Activated naive CD4-positive, alpha-beta T cell treated with anti-CD3 and anti-CD28 coated beads, Interleukin-2, amount 50 U/mL, for 24 hours (primary cell): ENCODE data around the gene CCR4.
"Not testable (repeated sequence)": the region's sequence is repeated elsewhere in the genome, so short reads cannot be mapped to it uniquely, and the experiment has no call there.

Source experiments
- H3K27ac Mint-ChIP-seq: one replicate; pipeline ENCODE4 v1.8.0; 2021; ENCODE audit warnings: mild to moderate bottlenecking, mixed read lengths
- H3K27me3 Mint-ChIP-seq: one replicate; pipeline ENCODE4 v1.8.0; 2021; ENCODE audit warnings: mixed read lengths
- H3K36me3 Mint-ChIP-seq: one replicate; pipeline ENCODE4 v1.8.0; 2021; ENCODE audit warnings: mixed read lengths
- H3K4me1 Mint-ChIP-seq: one replicate; pipeline ENCODE4 v1.8.0; 2021; ENCODE audit warnings: mixed read lengths
- H3K4me3 Mint-ChIP-seq: one replicate; pipeline ENCODE4 v1.8.0; 2021; ENCODE audit warnings: mild to moderate bottlenecking, mixed read lengths
- H3K9me3 Mint-ChIP-seq: one replicate; pipeline ENCODE4 v1.8.0; 2021; ENCODE audit warnings: mixed read lengths

The CCR4 gene

DNA sequence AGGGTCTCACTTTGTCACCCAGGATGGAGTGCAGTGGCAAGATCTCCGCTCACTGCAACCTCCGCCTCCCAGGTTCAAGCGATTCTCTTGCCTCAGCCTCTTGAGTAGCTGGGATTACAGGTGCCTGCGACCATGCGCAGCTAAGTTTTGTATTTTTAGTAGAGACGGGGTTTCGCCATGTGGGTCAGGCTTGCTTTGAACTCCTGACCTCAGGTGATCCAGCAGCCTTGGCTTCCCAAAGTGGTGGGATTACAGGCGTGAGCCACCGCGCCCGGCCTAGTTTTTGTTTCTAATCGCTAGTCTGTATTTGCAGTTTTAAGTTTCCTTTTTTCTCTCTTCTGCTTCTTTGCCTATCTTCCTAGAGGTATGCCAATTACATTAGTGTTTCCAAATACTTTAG, 5.8 kb upstream of the CCR4 start:
- H3K27ac Mint-ChIP-seq, H3K9me3 Mint-ChIP-seq, H3K36me3 Mint-ChIP-seq, H3K27me3 Mint-ChIP-seq, H3K4me3 Mint-ChIP-seq: not testable (repeated sequence)
- H3K4me1 Mint-ChIP-seq, result peaks cover 18% of the 10 kb centered on the region

DNA sequence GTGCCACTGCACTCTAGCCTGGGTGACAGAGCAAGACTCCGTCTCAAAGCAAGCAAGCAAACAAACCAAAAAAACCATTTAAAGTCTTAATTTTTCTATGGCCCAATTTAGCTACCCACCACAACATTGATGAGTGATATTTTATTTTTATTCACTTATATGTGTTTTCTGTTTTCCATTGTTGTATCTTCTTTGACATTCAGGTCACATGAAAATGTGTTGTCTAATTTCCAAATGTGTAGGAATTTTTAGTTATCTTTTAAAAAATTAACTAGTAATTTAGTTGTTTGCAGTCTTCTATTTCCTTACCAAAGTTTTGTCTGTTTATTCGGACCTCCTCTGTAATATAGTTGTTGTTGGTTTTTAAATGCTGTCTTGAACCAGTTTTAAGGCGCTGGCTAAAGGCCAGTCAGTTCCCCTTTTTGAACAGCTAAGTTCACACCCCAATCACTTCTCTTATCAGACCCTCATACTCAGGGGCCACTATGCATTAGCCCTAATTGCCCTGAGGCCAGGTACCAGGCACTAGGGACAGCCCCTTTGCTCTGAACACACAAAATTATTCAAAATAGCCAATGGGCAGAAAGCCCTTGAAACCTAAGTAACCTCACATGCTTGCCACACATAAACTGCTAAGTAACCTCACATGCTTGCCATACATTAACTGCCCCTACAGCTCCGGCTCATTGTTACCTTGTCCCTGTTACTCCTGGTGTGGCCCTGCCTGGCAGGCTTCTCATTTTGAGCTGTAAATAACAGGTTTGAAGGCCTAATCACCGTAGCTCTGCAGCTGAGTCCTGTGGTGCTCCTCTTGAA, 4.3 kb upstream of the CCR4 start:
- no peak overlapping the region for H3K4me3 Mint-ChIP-seq
- H3K27ac Mint-ChIP-seq, result peak overlapping the region; percentile 30
- no peaks in the 10 kb centered on the region for H3K36me3 Mint-ChIP-seq
- peaks cover 33% of the 10 kb centered on the region for H3K4me1 Mint-ChIP-seq
- no peaks in the 10 kb centered on the region for H3K9me3 Mint-ChIP-seq
- H3K27me3 Mint-ChIP-seq, result no peaks in the 10 kb centered on the region

- Mint-ChIP-seq H3K36me3 (no peaks in the 10 kb centered on the region), H3K27ac (peak overlapping the region; percentile 51), H3K4me3 (no peak overlapping the region), H3K27me3 (no peaks in the 10 kb centered on the region), H3K9me3 (no peaks in the 10 kb centered on the region), H3K4me1 (peaks cover 39% of the 10 kb centered on the region)
These were observed 3.6 kb upstream of the CCR4 start for GRCh38 chr3:32947789-32948238.

DNA sequence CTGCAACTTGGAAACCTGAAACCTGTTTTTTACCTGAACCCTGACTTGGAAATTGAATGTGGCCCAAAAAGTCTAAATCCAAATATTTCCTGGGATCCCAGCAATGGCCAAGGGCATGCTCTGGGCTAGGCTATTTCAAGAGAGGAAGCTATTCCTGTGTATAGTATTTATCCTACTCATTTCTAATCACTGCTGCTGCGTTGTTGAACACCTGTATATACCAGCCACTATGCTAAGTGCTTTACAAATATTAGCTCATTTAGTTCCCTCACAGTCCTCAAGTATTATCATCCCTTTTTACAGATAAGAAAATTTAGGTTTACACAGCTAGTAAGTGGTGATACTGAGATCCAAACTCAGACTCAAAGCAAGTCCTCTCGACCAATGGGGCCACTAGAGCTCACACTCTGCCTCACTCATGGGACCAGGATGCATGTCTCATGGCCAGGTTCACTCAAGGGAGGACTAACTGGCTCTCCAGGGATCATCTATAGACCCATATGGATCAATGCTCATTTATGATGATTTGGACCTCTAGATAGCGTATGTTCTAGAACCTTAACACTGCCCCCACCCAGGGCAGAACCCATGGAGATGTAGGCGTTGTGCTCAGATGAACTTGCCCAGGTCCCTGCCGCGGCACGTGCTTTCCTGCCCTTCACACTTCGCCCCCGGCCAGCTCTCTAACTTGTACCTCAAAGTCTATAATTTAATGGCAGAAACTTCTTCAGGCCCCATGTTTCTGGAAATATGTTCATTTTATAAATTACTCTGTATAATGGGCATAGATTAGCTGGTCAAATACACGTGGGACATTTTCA, 2.6 kb upstream of the CCR4 start:
- Mint-ChIP-seq H3K27me3 (no peaks in the 10 kb centered on the region), H3K36me3 (no peaks in the 10 kb centered on the region), H3K4me3 (no peak overlapping the region), H3K4me1 (peaks cover 45% of the 10 kb centered on the region), H3K9me3 (no peaks in the 10 kb centered on the region), H3K27ac (no peak overlapping the region)

- no peaks in the 10 kb centered on the region for H3K27me3 Mint-ChIP-seq
- peaks cover 48% of the 10 kb centered on the region for H3K4me1 Mint-ChIP-seq
- peak overlapping the region; percentile 55 for H3K27ac Mint-ChIP-seq
- no peak overlapping the region for H3K4me3 Mint-ChIP-seq
- H3K36me3 Mint-ChIP-seq, result no peaks in the 10 kb centered on the region
- H3K9me3 Mint-ChIP-seq, result no peaks in the 10 kb centered on the region
These were observed 928 bp upstream of the CCR4 start for GRCh38 chr3:32950516-32950915.

- H3K9me3 Mint-ChIP-seq, result no peaks in the 10 kb centered on the region
- H3K36me3 Mint-ChIP-seq, result no peaks in the 10 kb centered on the region
- no peaks in the 10 kb centered on the region for H3K27me3 Mint-ChIP-seq
- H3K4me1 Mint-ChIP-seq, result peaks cover 48% of the 10 kb centered on the region
- H3K27ac Mint-ChIP-seq, result peak overlapping the region; percentile 60
- peak overlapping the region; percentile 76 for H3K4me3 Mint-ChIP-seq
These were observed 1.1 kb downstream of the CCR4 start for GRCh38 chr3:32952369-32953077.

DNA sequence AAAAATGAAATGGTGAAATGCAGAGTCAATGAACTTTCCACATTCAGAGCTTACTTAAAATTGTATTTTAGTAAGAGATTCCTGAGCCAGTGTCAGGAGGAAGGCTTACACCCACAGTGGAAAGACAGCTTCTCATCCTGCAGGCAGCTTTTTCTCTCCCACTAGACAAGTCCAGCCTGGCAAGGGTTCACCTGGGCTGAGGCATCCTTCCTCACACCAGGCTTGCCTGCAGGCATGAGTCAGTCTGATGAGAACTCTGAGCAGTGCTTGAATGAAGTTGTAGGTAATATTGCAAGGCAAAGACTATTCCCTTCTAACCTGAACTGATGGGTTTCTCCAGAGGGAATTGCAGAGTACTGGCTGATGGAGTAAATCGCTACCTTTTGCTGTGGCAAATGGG, 3.1 kb downstream of the CCR4 start:
- Mint-ChIP-seq H3K4me3 (peak overlapping the region; percentile 76), H3K27ac (no peak overlapping the region), H3K4me1 (peaks cover 40% of the 10 kb centered on the region)

GRCh38 chr3:32956750-32957570, 5.5 kb downstream of the CCR4 start:
- H3K4me3 Mint-ChIP-seq, result no peak overlapping the region
- H3K27me3 Mint-ChIP-seq, result no peaks in the 10 kb centered on the region
- H3K4me1 Mint-ChIP-seq, result peaks cover 38% of the 10 kb centered on the region
- H3K36me3 Mint-ChIP-seq, result no peaks in the 10 kb centered on the region
- no peaks in the 10 kb centered on the region for H3K9me3 Mint-ChIP-seq
- no peak overlapping the region for H3K27ac Mint-ChIP-seq

More for the DNA sequence above, 3.1 kb downstream of the CCR4 start:
- Mint-ChIP-seq H3K27me3 (no peaks in the 10 kb centered on the region), H3K9me3 (no peaks in the 10 kb centered on the region), H3K36me3 (no peaks in the 10 kb centered on the region)

GRCh38 chr3:32958509-32958908, 7.1 kb downstream of the CCR4 start:
- no peak overlapping the region for H3K4me3 Mint-ChIP-seq
- no peaks in the 10 kb centered on the region for H3K27me3 Mint-ChIP-seq
- no peaks in the 10 kb centered on the region for H3K36me3 Mint-ChIP-seq
- no peaks in the 10 kb centered on the region for H3K9me3 Mint-ChIP-seq
- peaks cover 27% of the 10 kb centered on the region for H3K4me1 Mint-ChIP-seq
- H3K27ac Mint-ChIP-seq, result no peak overlapping the region

- Mint-ChIP-seq H3K27me3 (no peaks in the 10 kb centered on the region), H3K4me3 (no peak overlapping the region), H3K9me3 (no peaks in the 10 kb centered on the region), H3K36me3 (no peaks in the 10 kb centered on the region), H3K4me1 (peaks cover 29% of the 10 kb centered on the region), H3K27ac (no peak overlapping the region)
These were observed 7.9 kb downstream of the CCR4 start for GRCh38 chr3:32959371-32959770.

GRCh38 chr3:32960404-32961170, 9.1 kb downstream of the CCR4 start:
- peaks cover 5% of the 10 kb centered on the region for H3K36me3 Mint-ChIP-seq
- no peaks in the 10 kb centered on the region for H3K9me3 Mint-ChIP-seq
- H3K27ac Mint-ChIP-seq, result peak overlapping the region; percentile 80
- H3K4me1 Mint-ChIP-seq, result peaks cover 35% of the 10 kb centered on the region
- peak overlapping the region; percentile 64 for H3K4me3 Mint-ChIP-seq
- no peaks in the 10 kb centered on the region for H3K27me3 Mint-ChIP-seq

DNA sequence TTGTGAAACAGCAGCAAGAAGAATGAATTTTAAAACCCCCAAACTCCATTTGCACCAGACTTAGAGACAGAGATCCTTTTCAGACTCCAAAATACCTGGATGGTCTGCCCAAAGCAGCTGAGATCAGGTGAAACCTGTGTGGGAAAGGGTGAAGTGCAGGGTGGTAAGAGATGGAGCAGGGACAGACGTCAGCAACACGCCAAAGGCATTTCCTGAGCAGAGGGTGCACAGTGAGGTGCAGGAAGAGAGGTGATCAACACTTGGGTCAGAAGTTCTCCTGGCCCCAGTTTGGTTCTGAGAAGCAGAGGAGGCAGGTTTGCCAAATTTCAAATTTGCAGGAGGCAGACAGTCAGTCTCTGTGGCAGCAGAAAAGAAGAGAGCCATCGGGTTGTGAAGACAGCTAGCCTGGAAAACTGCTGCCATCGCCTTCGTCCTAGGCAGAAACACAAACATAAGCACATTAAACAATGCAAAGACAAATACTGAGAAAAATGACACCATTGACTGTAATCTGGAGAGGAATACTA, 9.8 kb downstream of the CCR4 start:
- Mint-ChIP-seq H3K27ac (peak overlapping the region; percentile 80), H3K9me3 (no peaks in the 10 kb centered on the region), H3K36me3 (peaks cover 5% of the 10 kb centered on the region), H3K4me3 (peak overlapping the region; percentile 64), H3K4me1 (peaks cover 35% of the 10 kb centered on the region), H3K27me3 (no peaks in the 10 kb centered on the region)

- Mint-ChIP-seq H3K36me3 (peaks cover 7% of the 10 kb centered on the region), H3K4me3 (no peak overlapping the region), H3K27ac (no peak overlapping the region), H3K4me1 (peaks cover 35% of the 10 kb centered on the region), H3K9me3 (no peaks in the 10 kb centered on the region), H3K27me3 (no peaks in the 10 kb centered on the region)
These were observed 12.4 kb downstream of the CCR4 start for GRCh38 chr3:32963871-32964270.

- H3K4me1 Mint-ChIP-seq, result peaks cover 31% of the 10 kb centered on the region
- not testable (repeated sequence) for H3K27me3 Mint-ChIP-seq, H3K27ac Mint-ChIP-seq, H3K36me3 Mint-ChIP-seq, H3K4me3 Mint-ChIP-seq, H3K9me3 Mint-ChIP-seq
These were observed 13.3 kb downstream of the CCR4 start for GRCh38 chr3:32964781-32965180.
